Duodenal mucosa (tissue), 2 donors: ENCODE measurements around the gene MYOM1.

Experiments used
- H3K27ac ChIP-seq: one replicate; pipeline ENCODE4 v1.7.0; 2013; ENCODE audit warnings: low read depth, low read length
- H3K27me3 ChIP-seq, 2 donors: one replicate each; pipeline ENCODE4 v1.7.0; 2013; ENCODE audit warnings: low read length in 2 of 2, control low read depth in 1 of 2; ENCODE audit not compliant: insufficient read depth in 2 of 2, control insufficient read depth in 1 of 2
- H3K36me3 ChIP-seq, 2 donors: one replicate each; pipeline ENCODE4 v1.7.0; 2013; ENCODE audit warnings: low read length in 2 of 2, control low read depth in 1 of 2; ENCODE audit not compliant: insufficient read depth in 2 of 2, control insufficient read depth in 1 of 2
- H3K4me1 ChIP-seq, 2 donors: one replicate each; pipeline ENCODE4 v1.7.0; 2013; ENCODE audit warnings: low read length in 2 of 2, control low read depth in 1 of 2; ENCODE audit not compliant: insufficient read depth in 2 of 2, control insufficient read depth in 1 of 2
- H3K4me3 ChIP-seq, 2 donors: one replicate each; pipeline ENCODE4 v1.7.0; 2013; ENCODE audit warnings: low read length in 2 of 2, low read depth in 1 of 2
- H3K9ac ChIP-seq, 2 donors: one replicate each; pipeline ENCODE4 v1.7.0; 2013; ENCODE audit warnings: low read length in 2 of 2, low read depth in 1 of 2
- H3K9me3 ChIP-seq, 2 donors: one replicate each; pipeline ENCODE4 v1.7.0; 2013; ENCODE audit warnings: low read length in 2 of 2, control low read depth in 1 of 2; ENCODE audit not compliant: control insufficient read depth in 1 of 2

Gene MYOM1

GRCh38 chr18:3152294-3152693, 67.5 kb downstream of the MYOM1 start:
- H3K9me3 ChIP-seq, result no peaks in the 10 kb centered on the region
- no peaks in the 10 kb centered on the region for H3K36me3 ChIP-seq
- no peak overlapping the region for H3K27ac ChIP-seq
- H3K9ac ChIP-seq, result no peak overlapping the region
- peaks cover 8 to 12% of the 10 kb centered on the region in 2 donors for H3K4me1 ChIP-seq
- H3K4me3 ChIP-seq, result no peak overlapping the region
- no peaks in the 10 kb centered on the region for H3K27me3 ChIP-seq

- Histone ChIP-seq H3K9me3 (no peaks in the 10 kb centered on the region), H3K4me1 (peaks cover 8 to 12% of the 10 kb centered on the region in 2 donors), H3K36me3 (no peaks in the 10 kb centered on the region), H3K4me3 (peak overlapping the region; percentile 46 to 64), H3K27me3 (no peaks in the 10 kb centered on the region), H3K27ac (no peak overlapping the region), H3K9ac (peak overlapping the region in 1 of 2 donors; percentile 66)
Observed at GRCh38 chr18:3151399-3152264, 68.1 kb downstream of the MYOM1 start.

GRCh38 chr18:3150688-3151087, 69.1 kb downstream of the MYOM1 start:
- Histone ChIP-seq H3K4me1 (peaks cover 8 to 12% of the 10 kb centered on the region in 2 donors), H3K27ac (no peak overlapping the region), H3K9me3 (no peaks in the 10 kb centered on the region), H3K4me3 (no peak overlapping the region), H3K36me3 (no peaks in the 10 kb centered on the region), H3K27me3 (no peaks in the 10 kb centered on the region), H3K9ac (no peak overlapping the region)

- H3K9me3 ChIP-seq, result no peaks in the 10 kb centered on the region
- H3K27me3 ChIP-seq, result no peaks in the 10 kb centered on the region
- no peak overlapping the region for H3K9ac ChIP-seq
- H3K4me1 ChIP-seq, result peaks cover 8 to 12% of the 10 kb centered on the region in 2 donors
- no peaks in the 10 kb centered on the region for H3K36me3 ChIP-seq
- no peak overlapping the region for H3K27ac ChIP-seq
- no peak overlapping the region for H3K4me3 ChIP-seq
Observed at GRCh38 chr18:3150274-3150673, 69.5 kb downstream of the MYOM1 start.

- Histone ChIP-seq H3K9ac (no peak overlapping the region), H3K4me3 (no peak overlapping the region), H3K9me3 (no peaks in the 10 kb centered on the region), H3K27me3 (no peaks in the 10 kb centered on the region), H3K4me1 (peaks cover 8 to 12% of the 10 kb centered on the region in 2 donors), H3K36me3 (no peaks in the 10 kb centered on the region), H3K27ac (no peak overlapping the region)
Observed at GRCh38 chr18:3148930-3149535, 70.7 kb downstream of the MYOM1 start.

DNA sequence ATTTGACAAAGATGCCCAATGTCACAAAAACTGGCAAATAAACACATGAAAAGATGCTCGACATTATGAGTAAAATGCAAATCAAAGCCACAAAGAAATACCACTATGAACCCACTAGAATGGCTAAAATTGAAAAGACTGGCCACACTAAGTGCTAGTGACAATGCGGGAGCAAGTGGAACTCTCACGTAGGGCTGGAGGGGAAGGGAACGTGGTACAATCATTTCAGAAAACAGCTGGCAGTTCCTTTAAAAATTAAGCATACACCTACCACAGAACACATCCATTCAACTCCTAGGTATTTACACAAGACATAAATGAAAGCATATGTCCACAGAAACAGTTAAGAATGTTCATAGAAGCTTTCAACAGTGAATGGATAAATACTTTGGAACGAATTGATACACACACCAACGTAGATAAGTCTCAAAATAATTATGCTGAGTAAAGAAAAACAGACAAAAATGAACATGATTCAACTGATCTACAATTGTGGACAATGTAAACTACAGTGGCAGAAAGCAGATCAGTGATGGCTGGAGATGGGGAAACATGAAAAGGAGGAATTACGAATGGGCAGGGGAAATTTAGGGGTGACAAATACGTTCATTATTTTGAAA, 71.7 kb downstream of the MYOM1 start:
- peaks cover 0 to 5% of the 10 kb centered on the region in 2 donors for H3K9me3 ChIP-seq
- H3K9ac ChIP-seq, result no peak overlapping the region
- no peaks in the 10 kb centered on the region for H3K27me3 ChIP-seq
- no peak overlapping the region for H3K27ac ChIP-seq
- no peak overlapping the region for H3K4me3 ChIP-seq
- H3K4me1 ChIP-seq, result peaks cover 8 to 11% of the 10 kb centered on the region in 2 donors
- H3K36me3 ChIP-seq, result no peaks in the 10 kb centered on the region

DNA sequence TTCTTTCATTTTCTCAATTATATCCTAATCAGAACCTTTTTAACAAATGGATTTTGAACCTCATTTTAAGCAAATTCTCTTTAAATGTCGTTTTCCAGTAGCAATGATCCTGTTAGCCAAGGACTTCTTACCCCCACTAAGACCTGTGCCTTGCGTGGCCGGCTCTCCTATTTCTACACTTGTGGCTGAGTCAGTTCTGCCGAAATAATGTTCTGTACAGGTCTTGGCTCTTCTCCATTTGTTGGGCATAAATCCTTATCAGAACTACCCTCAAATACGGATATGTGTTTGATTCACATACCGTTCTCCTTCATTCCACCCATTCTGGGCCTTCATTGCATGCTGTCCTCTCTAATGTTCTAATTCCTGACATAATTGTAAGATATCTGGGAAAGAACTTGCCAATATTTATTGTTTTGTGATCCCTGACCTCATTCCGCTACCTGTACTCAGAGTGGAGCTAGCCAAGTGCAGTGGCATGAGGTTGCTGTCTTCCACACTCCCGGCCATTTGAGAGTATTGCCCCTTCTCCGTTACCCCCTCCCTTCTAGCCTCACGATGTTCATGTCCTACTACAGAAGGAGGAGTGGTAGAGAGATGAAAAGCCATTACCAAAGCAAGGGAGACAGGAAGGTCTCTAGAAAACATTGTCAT, 78.7 kb downstream of the MYOM1 start:
- Histone ChIP-seq H3K27ac (no peak overlapping the region), H3K27me3 (no peaks in the 10 kb centered on the region)

DNA sequence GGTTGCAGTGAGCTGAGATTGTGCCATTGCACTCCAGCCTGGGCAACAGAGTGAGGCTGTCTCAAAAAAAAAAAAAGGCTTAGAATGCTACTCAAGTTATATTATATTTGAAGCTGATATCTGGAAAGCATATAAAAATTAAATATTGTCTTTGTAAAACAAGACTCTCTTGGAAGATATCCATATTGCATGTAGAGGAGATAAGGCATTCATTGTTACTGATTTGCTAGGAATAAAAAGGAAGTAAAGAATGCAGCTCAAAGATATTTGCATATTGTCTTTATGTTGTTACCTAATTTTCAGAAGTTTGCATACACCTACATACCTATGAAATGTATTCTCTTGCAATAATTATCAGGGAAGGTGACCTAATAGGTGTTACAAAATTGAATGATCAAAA, 79.4 kb downstream of the MYOM1 start:
- Histone ChIP-seq H3K9ac (no peak overlapping the region), H3K4me1 (peaks cover 8 to 9% of the 10 kb centered on the region in 2 donors), H3K27ac (no peak overlapping the region), H3K9me3 (peaks cover 0 to 7% of the 10 kb centered on the region in 2 donors), H3K36me3 (no peaks in the 10 kb centered on the region), H3K27me3 (no peaks in the 10 kb centered on the region), H3K4me3 (no peak overlapping the region)

More for the DNA sequence above, 78.7 kb downstream of the MYOM1 start:
- H3K9me3 ChIP-seq, result peaks cover 0 to 7% of the 10 kb centered on the region in 2 donors
- H3K36me3 ChIP-seq, result no peaks in the 10 kb centered on the region
- H3K4me3 ChIP-seq, result no peak overlapping the region
- peaks cover 8 to 9% of the 10 kb centered on the region in 2 donors for H3K4me1 ChIP-seq
- no peak overlapping the region for H3K9ac ChIP-seq

- peaks cover 8 to 9% of the 10 kb centered on the region in 2 donors for H3K4me1 ChIP-seq
- no peaks in the 10 kb centered on the region for H3K27me3 ChIP-seq
- H3K9ac ChIP-seq, result no peak overlapping the region
- H3K4me3 ChIP-seq, result no peak overlapping the region
- no peak overlapping the region for H3K27ac ChIP-seq
- peaks cover 0 to 7% of the 10 kb centered on the region in 2 donors for H3K9me3 ChIP-seq
- no peaks in the 10 kb centered on the region for H3K36me3 ChIP-seq
Observed at GRCh38 chr18:3139406-3139805, 80.4 kb downstream of the MYOM1 start.
